PC-3 (cell line): ENCODE results near the gene PARM1.

Experiments used
- EZH2 ChIP-seq: fragments of 300-600 bp; sonication (generic); IDR thresholded peaks from one replicate; pipeline ENCODE4 v1.6.1; 2017; ENCODE audit warnings: antibody characterized with exemption, mild to moderate bottlenecking, low read length; ENCODE audit not compliant: unreplicated experiment
- TF ChIP-seq, protein P1 (sequence below): fragments of 300-600 bp; sonication (generic); conservative IDR thresholded peaks from 2 replicates; pipeline ENCODE4 v1.5.1; 2017; ENCODE audit warnings: antibody characterized with exemption, low read depth, mild to moderate bottlenecking, low read length

DNA sequence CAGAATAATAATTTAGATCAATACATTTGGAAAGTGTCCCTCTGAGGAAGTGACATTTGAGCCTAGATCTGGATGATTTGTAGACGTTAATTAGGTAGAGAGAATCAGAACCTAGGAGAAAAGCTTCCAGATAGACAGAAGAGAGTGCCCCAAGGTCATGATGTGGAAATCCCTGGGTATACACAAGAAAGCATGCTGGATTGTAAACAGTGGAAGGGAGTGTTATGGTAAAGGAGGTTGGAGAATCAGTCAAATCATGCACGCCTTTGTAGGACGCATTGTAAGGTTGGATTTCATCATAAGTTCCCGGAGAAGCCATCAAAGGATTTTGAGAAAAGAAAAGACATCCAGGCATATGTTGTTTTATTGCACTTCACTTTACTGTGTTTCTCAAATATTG is 156.3 kb downstream of the PARM1 start:
- TF ChIP-seq, protein P1, sequence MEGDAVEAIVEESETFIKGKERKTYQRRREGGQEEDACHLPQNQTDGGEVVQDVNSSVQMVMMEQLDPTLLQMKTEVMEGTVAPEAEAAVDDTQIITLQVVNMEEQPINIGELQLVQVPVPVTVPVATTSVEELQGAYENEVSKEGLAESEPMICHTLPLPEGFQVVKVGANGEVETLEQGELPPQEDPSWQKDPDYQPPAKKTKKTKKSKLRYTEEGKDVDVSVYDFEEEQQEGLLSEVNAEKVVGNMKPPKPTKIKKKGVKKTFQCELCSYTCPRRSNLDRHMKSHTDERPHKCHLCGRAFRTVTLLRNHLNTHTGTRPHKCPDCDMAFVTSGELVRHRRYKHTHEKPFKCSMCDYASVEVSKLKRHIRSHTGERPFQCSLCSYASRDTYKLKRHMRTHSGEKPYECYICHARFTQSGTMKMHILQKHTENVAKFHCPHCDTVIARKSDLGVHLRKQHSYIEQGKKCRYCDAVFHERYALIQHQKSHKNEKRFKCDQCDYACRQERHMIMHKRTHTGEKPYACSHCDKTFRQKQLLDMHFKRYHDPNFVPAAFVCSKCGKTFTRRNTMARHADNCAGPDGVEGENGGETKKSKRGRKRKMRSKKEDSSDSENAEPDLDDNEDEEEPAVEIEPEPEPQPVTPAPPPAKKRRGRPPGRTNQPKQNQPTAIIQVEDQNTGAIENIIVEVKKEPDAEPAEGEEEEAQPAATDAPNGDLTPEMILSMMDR = no peak
- TF ChIP-seq EZH2 = no peak
